A673 (cell line): ENCODE results near the gene ADD3. TPM values are rescaled to one million over a fixed set of nuclear protein-coding genes. Genes with fewer than 3 reads are reported as not detected.

ENCODE experiments used
- BruUV-seq: library from RNA; stranded (reverse); fragments of 400-500 nt; replicated peaks from 2 replicates; lab custom pipeline; 2021; lab: Mats Ljungman, UMichigan
- CTCF ChIA-PET: fragments of 300-600 bp; sonication (Branson Sonifier 250); formaldehyde crosslinking; loops from one replicate; lab custom pipeline; 2022; ENCODE audit warnings: antibody characterized with exemption; lab: Charles Lee
- POLR2A ChIA-PET: fragments of 300-600 bp; sonication (Branson Sonifier 250); formaldehyde crosslinking; loops from one replicate; lab custom pipeline; 2022; ENCODE audit warnings: antibody characterized with exemption; ENCODE audit not compliant: low non-redundant PET; lab: Charles Lee
- DNase-seq: peaks from one replicate; pipeline ENCODE4 v3.0.0-alpha.2; 2015; ENCODE audit warnings: low spot score
- H3K27ac ChIP-seq: fragments of 200-600 bp; sonication (generic); 2 replicates; pipeline ENCODE4 v1.5.1; 2016; ENCODE audit warnings: mixed run types, low read depth, mild to moderate bottlenecking, mixed read lengths, antibody characterized with exemption, low read length; ENCODE audit not compliant: poor library complexity, severe bottlenecking
- H3K27me3 ChIP-seq: fragments of 200-600 bp; sonication (generic); replicated peaks from 2 replicates; pipeline ENCODE4 v1.6.1; 2017; ENCODE audit warnings: mixed run types, low read depth, mild to moderate bottlenecking, mixed read lengths, antibody characterized with exemption, low read length; ENCODE audit not compliant: insufficient read depth, poor library complexity
- H3K36me3 ChIP-seq: fragments of 200-600 bp; sonication (generic); 2 replicates; pipeline ENCODE4 v1.6.1; 2016; ENCODE audit warnings: mixed run types, mild to moderate bottlenecking, mixed read lengths, antibody characterized with exemption, low read length; ENCODE audit not compliant: insufficient read depth, poor library complexity, severe bottlenecking
- H3K4me1 ChIP-seq: fragments of 200-600 bp; sonication (generic); 2 replicates; pipeline ENCODE4 v1.6.1; 2017; ENCODE audit warnings: mixed run types, mild to moderate bottlenecking, mixed read lengths, antibody characterized with exemption, low read length; ENCODE audit not compliant: insufficient read depth, poor library complexity, severe bottlenecking
- H3K4me3 ChIP-seq: fragments of 200-600 bp; sonication (generic); 2 replicates; pipeline ENCODE4 v1.5.1; 2016; ENCODE audit warnings: low read depth, mixed run types, mild to moderate bottlenecking, mixed read lengths, low read length; ENCODE audit not compliant: poor library complexity, severe bottlenecking
- H3K9me3 ChIP-seq: fragments of 200-600 bp; sonication (generic); 2 replicates; pipeline ENCODE4 v1.6.1; 2016; ENCODE audit warnings: mixed run types, low read depth, mild to moderate bottlenecking, mixed read lengths, antibody characterized with exemption, low read length; ENCODE audit not compliant: poor library complexity, severe bottlenecking
- EZH2 ChIP-seq: fragments of 200-600 bp; sonication (generic); IDR thresholded peaks from 2 replicates; pipeline ENCODE4 v1.6.1; 2017; ENCODE audit warnings: borderline replicate concordance, low read depth, mild to moderate bottlenecking, mixed read lengths, antibody characterized with exemption, low read length; ENCODE audit not compliant: poor library complexity, severe bottlenecking
- intact Hi-C: fragments of 100-400 bp; cut with micrococcal nuclease; formaldehyde crosslinking; loops from one replicate; pipeline ENCODE4 v1.10.0; 2022; ENCODE audit not compliant: unreplicated experiment
- total RNA-seq: library from RNA; stranded (reverse); gene quantifications from 2 replicates; pipeline ENCODE4 v1.2.3, GENCODE V29; 2021
- TF ChIP-seq, protein P1 (sequence below): fragments of 300-800, 200-600 bp; sonication (generic); conservative IDR thresholded peaks from 2 replicates; pipeline ENCODE4 v1.5.1; 2017; ENCODE audit warnings: low read depth, mild to moderate bottlenecking, antibody characterized with exemption, low read length, moderate library complexity, mixed read lengths

The ADD3 gene
- total RNA-seq, 1 experiment from 2014 or later, result 82.9 TPM

DNA sequence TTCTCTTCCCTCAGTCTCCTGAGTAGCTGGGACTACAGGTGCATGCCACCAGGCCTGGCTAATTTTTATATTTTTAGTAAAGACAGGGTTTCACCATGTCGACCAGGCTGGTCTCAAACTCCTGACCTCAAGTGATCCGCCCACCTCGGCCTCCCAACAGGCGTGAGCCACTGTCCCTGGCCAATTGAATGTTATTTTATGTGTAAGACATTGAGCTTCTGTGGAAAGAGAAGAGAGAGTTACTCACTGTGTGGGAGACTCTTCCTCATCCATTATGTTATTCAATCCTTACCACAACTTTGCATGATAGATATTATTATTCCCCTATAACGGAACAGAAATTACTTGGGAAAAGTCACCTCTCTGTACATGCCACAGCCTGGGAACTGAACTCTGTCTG is 167.0 kb downstream of the ADD3 start:
- no peak overlapping the region for H3K4me3 ChIP-seq
- POLR2A ChIA-PET, result no interaction called here
- no peaks in the 10 kb centered on the region for H3K27me3 ChIP-seq
- intact Hi-C loops, result no loop called here
- CTCF ChIA-PET, result no interaction called here
- no peak overlapping the region for H3K27ac ChIP-seq
- BruUV-seq, result no TSS peak
- TF ChIP-seq EZH2, result no peak
- TF ChIP-seq, protein P1, sequence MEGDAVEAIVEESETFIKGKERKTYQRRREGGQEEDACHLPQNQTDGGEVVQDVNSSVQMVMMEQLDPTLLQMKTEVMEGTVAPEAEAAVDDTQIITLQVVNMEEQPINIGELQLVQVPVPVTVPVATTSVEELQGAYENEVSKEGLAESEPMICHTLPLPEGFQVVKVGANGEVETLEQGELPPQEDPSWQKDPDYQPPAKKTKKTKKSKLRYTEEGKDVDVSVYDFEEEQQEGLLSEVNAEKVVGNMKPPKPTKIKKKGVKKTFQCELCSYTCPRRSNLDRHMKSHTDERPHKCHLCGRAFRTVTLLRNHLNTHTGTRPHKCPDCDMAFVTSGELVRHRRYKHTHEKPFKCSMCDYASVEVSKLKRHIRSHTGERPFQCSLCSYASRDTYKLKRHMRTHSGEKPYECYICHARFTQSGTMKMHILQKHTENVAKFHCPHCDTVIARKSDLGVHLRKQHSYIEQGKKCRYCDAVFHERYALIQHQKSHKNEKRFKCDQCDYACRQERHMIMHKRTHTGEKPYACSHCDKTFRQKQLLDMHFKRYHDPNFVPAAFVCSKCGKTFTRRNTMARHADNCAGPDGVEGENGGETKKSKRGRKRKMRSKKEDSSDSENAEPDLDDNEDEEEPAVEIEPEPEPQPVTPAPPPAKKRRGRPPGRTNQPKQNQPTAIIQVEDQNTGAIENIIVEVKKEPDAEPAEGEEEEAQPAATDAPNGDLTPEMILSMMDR, result no peak
- H3K9me3 ChIP-seq, result no peaks in the 10 kb centered on the region
- H3K36me3 ChIP-seq, result no peaks in the 10 kb centered on the region
- peaks cover 7% of the 10 kb centered on the region for H3K4me1 ChIP-seq
- DNase-seq, result no peak

DNA sequence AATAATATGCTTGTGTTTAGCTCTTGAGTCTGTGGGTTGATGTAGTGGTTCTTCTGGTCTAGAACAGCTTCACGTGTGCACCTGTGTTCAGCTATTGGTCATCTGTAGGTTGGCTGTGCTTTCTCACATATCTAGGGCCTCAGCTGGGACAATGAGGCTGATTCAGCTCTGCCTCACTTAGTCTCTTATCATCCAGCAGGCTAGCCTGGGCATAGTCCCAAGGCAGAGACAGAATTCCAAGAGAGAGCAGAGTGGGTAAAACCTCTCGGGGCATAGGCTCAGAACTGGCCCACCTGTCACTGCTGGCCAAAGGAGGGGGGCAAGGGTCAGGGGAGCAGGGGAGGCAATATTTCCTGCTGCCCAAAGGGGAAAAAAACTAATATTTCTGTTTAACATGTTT is 167.6 kb downstream of the ADD3 start:
- H3K9me3 ChIP-seq, result no peaks in the 10 kb centered on the region
- POLR2A ChIA-PET, result no interaction called here
- H3K27ac ChIP-seq, result no peak overlapping the region
- TF ChIP-seq, protein P1, result no peak
- TF ChIP-seq EZH2, result no peak
- CTCF ChIA-PET, result no interaction called here
- H3K4me3 ChIP-seq, result no peak overlapping the region
- no peaks in the 10 kb centered on the region for H3K36me3 ChIP-seq
- H3K4me1 ChIP-seq, result peaks cover 7% of the 10 kb centered on the region
- no peak for DNase-seq
- no TSS peak for BruUV-seq
- intact Hi-C loops, result no loop called here
- no peaks in the 10 kb centered on the region for H3K27me3 ChIP-seq

DNA sequence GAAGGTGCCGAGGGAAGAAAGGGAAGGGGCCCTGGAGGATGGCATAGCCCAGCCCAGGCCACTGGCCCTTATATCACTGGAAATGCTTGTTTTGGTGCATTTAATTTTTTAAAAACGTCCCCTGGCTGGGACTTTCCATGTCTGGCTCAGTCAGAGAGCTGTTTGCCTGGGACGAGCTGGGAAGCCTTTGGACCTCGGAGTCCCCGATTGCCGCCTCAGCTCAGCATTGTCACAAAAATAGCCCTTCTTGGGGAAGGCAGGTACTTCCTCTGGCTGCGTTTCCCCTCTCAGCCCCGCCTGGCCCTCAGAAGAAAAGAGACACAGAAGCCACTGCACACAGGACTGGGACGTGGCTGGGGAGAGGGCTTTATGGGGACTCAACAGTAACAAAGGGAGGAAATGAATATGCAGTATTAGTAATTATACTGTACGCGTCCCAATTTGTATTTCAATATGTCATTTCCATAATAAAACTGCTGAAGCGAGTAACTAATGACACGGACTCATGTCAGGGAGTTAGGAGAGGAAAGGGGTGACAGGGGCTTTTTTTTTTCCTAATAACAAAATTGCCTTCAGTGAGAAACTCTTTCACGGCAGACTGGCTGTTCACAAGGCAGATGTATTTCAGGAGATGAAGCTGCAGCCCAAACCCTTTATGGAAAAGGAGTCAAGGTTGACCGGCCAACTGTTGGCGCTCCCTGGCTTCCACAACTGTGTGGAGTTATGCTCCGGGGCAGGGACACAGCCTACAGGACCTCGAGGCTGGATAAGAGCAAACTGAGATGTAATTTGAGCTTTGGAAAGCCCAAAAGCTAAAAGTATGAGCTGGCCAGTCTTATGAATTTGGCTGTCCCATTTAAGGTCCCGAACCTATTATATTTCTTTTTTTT is 168.6 kb downstream of the ADD3 start:
- peaks cover 7% of the 10 kb centered on the region for H3K4me1 ChIP-seq
- no peak for TF ChIP-seq EZH2
- TF ChIP-seq, protein P1, result no peak
- no peaks in the 10 kb centered on the region for H3K36me3 ChIP-seq
- ChIA-PET POLR2A (no interaction called here), CTCF (no interaction called here)
- no peak overlapping the region for H3K4me3 ChIP-seq
- no peaks in the 10 kb centered on the region for H3K9me3 ChIP-seq
- no peak for DNase-seq
- H3K27me3 ChIP-seq, result no peaks in the 10 kb centered on the region
- no peak overlapping the region for H3K27ac ChIP-seq
- no TSS peak for BruUV-seq
- intact Hi-C loops, result no loop called here
